GM21381 (cell line): ENCODE measurements around the gene TENM4.

ENCODE experiments used
- ATAC-seq: cut with Tn5 transposase; IDR thresholded peaks from one replicate; pipeline ENCODE4 v1.9.1; 2021; ENCODE audit warnings: mild to moderate bottlenecking, moderate library complexity; ENCODE audit not compliant: unreplicated experiment

TENM4 gene

GRCh38 chr11:78876676-78877075 lies 564.2 kb downstream of the TENM4 start:
- no peak for ATAC-seq

- ATAC-seq = no peak
Observed at GRCh38 chr11:78870655-78871054, 570.2 kb downstream of the TENM4 start.

- ATAC-seq = no peak
Observed at GRCh38 chr11:78869293-78869692, 571.5 kb downstream of the TENM4 start.

GRCh38 chr11:78868563-78868962 lies 572.3 kb downstream of the TENM4 start:
- no peak for ATAC-seq

- ATAC-seq = no peak
Observed at GRCh38 chr11:78860720-78861422, 580.0 kb downstream of the TENM4 start.

- ATAC-seq = no peak
Observed at GRCh38 chr11:78857688-78858087, 583.1 kb downstream of the TENM4 start.

- no peak for ATAC-seq
Observed at GRCh38 chr11:78856211-78856610, 584.6 kb downstream of the TENM4 start.

- ATAC-seq = no peak
Observed at GRCh38 chr11:78855116-78855515, 585.7 kb downstream of the TENM4 start.

- no peak for ATAC-seq
Observed at GRCh38 chr11:78853521-78853920, 587.3 kb downstream of the TENM4 start.

GRCh38 chr11:78851878-78852586 lies 588.8 kb downstream of the TENM4 start:
- no peak for ATAC-seq

GRCh38 chr11:78850078-78850477 lies 590.8 kb downstream of the TENM4 start:
- no peak for ATAC-seq

GRCh38 chr11:78846269-78846668 lies 594.6 kb downstream of the TENM4 start:
- ATAC-seq = no peak

GRCh38 chr11:78845496-78845895 lies 595.3 kb downstream of the TENM4 start:
- ATAC-seq = no peak

- no peak for ATAC-seq
Observed at GRCh38 chr11:78841456-78842060, 599.3 kb downstream of the TENM4 start.

- ATAC-seq = no peak
Observed at GRCh38 chr11:78840623-78841022, 600.2 kb downstream of the TENM4 start.

GRCh38 chr11:78840200-78840599 lies 600.6 kb downstream of the TENM4 start:
- no peak for ATAC-seq

- ATAC-seq = no peak
Observed at GRCh38 chr11:78838417-78838816, 602.4 kb downstream of the TENM4 start.

GRCh38 chr11:78835646-78836045 lies 605.2 kb downstream of the TENM4 start:
- ATAC-seq = no peak

- ATAC-seq = no peak
Observed at GRCh38 chr11:78834886-78835285, 605.9 kb downstream of the TENM4 start.

GRCh38 chr11:78833237-78833636 lies 607.6 kb downstream of the TENM4 start:
- no peak for ATAC-seq

- ATAC-seq = no peak
Observed at GRCh38 chr11:78832226-78832947, 608.4 kb downstream of the TENM4 start.
